ENCODE results near the gene FOXC2. TPM values are rescaled to one million over a fixed set of nuclear protein-coding genes. Genes with fewer than 3 reads are reported as not detected.

FOXC2 gene
- total and polyA plus RNA-seq, 2 of the 13 experiments (the other 11 are each of a cell fraction or from before 2014, with no cell fraction given) = not detected

DNA sequence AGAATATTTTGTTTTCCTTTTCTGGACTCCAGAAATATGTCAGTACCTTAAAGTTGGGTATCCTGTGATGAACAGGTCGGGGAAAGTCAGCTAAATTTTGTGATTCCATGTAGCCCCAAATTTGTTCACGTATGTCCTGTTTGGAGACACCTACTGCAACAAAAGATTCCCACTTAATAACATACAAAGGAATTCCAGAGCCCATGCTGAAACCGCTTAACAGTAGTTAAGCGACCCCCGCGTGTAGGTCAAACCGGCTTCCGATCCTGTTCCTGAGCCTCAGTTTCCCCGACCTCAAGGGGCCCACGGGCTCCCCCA is 12.1 kb upstream of the FOXC2 start (continued):
- TF ChIP-seq, protein P1, sequence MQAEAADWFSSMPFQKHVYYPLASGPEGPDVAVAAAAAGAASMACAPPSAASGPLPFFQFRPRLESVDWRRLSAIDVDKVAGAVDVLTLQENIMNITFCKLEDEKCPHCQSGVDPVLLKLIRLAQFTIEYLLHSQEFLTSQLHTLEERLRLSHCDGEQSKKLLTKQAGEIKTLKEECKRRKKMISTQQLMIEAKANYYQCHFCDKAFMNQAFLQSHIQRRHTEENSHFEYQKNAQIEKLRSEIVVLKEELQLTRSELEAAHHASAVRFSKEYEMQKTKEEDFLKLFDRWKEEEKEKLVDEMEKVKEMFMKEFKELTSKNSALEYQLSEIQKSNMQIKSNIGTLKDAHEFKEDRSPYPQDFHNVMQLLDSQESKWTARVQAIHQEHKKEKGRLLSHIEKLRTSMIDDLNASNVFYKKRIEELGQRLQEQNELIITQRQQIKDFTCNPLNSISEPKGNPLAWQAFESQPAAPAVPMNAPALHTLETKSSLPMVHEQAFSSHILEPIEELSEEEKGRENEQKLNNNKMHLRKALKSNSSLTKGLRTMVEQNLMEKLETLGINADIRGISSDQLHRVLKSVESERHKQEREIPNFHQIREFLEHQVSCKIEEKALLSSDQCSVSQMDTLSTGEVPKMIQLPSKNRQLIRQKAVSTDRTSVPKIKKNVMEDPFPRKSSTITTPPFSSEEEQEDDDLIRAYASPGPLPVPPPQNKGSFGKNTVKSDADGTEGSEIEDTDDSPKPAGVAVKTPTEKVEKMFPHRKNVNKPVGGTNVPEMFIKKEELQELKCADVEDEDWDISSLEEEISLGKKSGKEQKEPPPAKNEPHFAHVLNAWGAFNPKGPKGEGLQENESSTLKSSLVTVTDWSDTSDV (CRISPR knock-in tag; IDR thresholded peaks at IDR 0.05) = no peak
- TF ChIP-seq ZNF20 (CRISPR knock-in tag; IDR thresholded peaks at IDR 0.05) (no peak), NFRKB (IDR thresholded peaks at IDR 0.05) (no peak), ATF7-NPFF (CRISPR knock-in tag; IDR thresholded peaks at IDR 0.05; ENCODE audit: low read depth) (no peak), FOXJ3 (CRISPR knock-in tag; IDR thresholded peaks at IDR 0.05; ENCODE audit: borderline replicate concordance) (no peak), ZNF589 (CRISPR knock-in tag; conservative IDR thresholded peaks at IDR 0.05) (0 out of 2 replicates have a peak, but pooled peaks have one; percentile 51), KLF11 (CRISPR knock-in tag; IDR thresholded peaks at IDR 0.05) (no peak), ZNF33A (CRISPR knock-in tag; IDR thresholded peaks at IDR 0.05; ENCODE audit: borderline replicate concordance) (no peak)
- TF ChIP-seq, protein P2, sequence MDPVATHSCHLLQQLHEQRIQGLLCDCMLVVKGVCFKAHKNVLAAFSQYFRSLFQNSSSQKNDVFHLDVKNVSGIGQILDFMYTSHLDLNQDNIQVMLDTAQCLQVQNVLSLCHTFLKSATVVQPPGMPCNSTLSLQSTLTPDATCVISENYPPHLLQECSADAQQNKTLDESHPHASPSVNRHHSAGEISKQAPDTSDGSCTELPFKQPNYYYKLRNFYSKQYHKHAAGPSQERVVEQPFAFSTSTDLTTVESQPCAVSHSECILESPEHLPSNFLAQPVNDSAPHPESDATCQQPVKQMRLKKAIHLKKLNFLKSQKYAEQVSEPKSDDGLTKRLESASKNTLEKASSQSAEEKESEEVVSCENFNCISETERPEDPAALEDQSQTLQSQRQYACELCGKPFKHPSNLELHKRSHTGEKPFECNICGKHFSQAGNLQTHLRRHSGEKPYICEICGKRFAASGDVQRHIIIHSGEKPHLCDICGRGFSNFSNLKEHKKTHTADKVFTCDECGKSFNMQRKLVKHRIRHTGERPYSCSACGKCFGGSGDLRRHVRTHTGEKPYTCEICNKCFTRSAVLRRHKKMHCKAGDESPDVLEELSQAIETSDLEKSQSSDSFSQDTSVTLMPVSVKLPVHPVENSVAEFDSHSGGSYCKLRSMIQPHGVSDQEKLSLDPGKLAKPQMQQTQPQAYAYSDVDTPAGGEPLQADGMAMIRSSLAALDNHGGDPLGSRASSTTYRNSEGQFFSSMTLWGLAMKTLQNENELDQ (CRISPR knock-in tag; IDR thresholded peaks at IDR 0.05; ENCODE audit: borderline replicate concordance) = no peak
- TF ChIP-seq, protein P3, sequence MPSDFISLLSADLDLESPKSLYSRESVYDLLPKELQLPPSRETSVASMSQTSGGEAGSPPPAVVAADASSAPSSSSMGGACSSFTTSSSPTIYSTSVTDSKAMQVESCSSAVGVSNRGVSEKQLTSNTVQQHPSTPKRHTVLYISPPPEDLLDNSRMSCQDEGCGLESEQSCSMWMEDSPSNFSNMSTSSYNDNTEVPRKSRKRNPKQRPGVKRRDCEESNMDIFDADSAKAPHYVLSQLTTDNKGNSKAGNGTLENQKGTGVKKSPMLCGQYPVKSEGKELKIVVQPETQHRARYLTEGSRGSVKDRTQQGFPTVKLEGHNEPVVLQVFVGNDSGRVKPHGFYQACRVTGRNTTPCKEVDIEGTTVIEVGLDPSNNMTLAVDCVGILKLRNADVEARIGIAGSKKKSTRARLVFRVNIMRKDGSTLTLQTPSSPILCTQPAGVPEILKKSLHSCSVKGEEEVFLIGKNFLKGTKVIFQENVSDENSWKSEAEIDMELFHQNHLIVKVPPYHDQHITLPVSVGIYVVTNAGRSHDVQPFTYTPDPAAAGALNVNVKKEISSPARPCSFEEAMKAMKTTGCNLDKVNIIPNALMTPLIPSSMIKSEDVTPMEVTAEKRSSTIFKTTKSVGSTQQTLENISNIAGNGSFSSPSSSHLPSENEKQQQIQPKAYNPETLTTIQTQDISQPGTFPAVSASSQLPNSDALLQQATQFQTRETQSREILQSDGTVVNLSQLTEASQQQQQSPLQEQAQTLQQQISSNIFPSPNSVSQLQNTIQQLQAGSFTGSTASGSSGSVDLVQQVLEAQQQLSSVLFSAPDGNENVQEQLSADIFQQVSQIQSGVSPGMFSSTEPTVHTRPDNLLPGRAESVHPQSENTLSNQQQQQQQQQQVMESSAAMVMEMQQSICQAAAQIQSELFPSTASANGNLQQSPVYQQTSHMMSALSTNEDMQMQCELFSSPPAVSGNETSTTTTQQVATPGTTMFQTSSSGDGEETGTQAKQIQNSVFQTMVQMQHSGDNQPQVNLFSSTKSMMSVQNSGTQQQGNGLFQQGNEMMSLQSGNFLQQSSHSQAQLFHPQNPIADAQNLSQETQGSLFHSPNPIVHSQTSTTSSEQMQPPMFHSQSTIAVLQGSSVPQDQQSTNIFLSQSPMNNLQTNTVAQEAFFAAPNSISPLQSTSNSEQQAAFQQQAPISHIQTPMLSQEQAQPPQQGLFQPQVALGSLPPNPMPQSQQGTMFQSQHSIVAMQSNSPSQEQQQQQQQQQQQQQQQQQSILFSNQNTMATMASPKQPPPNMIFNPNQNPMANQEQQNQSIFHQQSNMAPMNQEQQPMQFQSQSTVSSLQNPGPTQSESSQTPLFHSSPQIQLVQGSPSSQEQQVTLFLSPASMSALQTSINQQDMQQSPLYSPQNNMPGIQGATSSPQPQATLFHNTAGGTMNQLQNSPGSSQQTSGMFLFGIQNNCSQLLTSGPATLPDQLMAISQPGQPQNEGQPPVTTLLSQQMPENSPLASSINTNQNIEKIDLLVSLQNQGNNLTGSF (CRISPR knock-in tag; IDR thresholded peaks at IDR 0.05) = peak; percentile 15; the same call in 1 of the 2 replicates
- TF ChIP-seq, protein P4, sequence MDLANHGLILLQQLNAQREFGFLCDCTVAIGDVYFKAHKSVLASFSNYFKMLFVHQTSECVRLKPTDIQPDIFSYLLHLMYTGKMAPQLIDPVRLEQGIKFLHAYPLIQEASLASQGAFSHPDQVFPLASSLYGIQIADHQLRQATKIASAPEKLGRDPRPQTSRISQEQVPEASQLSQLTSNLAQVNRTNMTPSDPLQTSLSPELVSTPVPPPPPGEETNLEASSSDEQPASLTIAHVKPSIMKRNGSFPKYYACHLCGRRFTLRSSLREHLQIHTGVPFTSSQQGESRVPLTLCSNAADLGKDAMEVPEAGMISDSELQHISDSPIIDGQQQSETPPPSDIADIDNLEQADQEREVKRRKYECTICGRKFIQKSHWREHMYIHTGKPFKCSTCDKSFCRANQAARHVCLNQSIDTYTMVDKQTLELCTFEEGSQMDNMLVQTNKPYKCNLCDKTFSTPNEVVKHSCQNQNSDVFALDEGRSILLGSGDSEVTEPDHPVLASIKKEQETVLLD (CRISPR knock-in tag; IDR thresholded peaks at IDR 0.05; ENCODE audit: low read depth) = no peak
- TF ChIP-seq, protein P5, sequence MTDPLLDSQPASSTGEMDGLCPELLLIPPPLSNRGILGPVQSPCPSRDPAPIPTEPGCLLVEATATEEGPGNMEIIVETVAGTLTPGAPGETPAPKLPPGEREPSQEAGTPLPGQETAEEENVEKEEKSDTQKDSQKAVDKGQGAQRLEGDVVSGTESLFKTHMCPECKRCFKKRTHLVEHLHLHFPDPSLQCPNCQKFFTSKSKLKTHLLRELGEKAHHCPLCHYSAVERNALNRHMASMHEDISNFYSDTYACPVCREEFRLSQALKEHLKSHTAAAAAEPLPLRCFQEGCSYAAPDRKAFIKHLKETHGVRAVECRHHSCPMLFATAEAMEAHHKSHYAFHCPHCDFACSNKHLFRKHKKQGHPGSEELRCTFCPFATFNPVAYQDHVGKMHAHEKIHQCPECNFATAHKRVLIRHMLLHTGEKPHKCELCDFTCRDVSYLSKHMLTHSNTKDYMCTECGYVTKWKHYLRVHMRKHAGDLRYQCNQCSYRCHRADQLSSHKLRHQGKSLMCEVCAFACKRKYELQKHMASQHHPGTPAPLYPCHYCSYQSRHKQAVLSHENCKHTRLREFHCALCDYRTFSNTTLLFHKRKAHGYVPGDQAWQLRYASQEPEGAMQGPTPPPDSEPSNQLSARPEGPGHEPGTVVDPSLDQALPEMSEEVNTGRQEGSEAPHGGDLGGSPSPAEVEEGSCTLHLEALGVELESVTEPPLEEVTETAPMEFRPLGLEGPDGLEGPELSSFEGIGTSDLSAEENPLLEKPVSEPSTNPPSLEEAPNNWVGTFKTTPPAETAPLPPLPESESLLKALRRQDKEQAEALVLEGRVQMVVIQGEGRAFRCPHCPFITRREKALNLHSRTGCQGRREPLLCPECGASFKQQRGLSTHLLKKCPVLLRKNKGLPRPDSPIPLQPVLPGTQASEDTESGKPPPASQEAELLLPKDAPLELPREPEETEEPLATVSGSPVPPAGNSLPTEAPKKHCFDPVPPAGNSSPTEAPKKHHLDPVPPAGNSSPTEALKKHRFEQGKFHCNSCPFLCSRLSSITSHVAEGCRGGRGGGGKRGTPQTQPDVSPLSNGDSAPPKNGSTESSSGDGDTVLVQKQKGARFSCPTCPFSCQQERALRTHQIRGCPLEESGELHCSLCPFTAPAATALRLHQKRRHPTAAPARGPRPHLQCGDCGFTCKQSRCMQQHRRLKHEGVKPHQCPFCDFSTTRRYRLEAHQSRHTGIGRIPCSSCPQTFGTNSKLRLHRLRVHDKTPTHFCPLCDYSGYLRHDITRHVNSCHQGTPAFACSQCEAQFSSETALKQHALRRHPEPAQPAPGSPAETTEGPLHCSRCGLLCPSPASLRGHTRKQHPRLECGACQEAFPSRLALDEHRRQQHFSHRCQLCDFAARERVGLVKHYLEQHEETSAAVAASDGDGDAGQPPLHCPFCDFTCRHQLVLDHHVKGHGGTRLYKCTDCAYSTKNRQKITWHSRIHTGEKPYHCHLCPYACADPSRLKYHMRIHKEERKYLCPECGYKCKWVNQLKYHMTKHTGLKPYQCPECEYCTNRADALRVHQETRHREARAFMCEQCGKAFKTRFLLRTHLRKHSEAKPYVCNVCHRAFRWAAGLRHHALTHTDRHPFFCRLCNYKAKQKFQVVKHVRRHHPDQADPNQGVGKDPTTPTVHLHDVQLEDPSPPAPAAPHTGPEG (CRISPR knock-in tag; IDR thresholded peaks at IDR 0.05) = no peak
